GM18909 (cell line): Measurements from ENCODE around the gene AFAP1.

Experiments used
- ATAC-seq: cut with Tn5 transposase; IDR thresholded peaks from one replicate; pipeline ENCODE4 v1.9.1; 2021; ENCODE audit warnings: mild to moderate bottlenecking; ENCODE audit not compliant: unreplicated experiment, poor library complexity

AFAP1 gene

DNA sequence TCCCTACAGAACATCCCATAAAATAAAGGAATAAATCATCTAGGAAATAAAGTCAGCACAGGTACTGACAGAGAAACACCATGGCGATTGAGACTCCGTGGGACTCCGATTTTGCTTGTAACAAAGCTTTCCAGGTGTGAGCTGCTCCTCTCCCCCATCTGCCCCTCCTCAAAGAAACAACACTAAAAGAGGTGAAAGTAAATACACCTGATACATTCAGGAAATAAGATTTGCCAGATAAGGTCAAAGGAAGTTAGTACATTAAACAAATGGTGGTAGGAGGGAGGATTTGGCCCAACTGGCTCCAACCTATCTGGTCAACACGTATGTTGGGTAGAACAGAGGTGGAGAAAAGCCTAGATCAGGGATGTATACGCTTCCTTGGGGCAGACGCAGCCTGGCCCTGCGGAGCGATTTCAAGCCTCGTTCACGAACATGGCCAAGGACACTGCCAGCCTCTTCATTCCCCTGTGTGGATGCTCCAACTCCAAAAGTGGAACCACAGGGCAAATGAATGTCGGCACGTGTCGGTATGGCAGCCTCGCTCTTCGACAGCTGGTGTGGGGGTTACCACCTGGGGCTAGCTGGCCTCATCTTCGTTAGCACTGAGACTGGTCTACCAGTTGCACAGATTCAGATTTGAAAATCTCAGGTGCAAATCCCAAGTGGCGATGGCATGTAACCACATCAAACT, 162.5 kb downstream of the AFAP1 start:
- no peak for ATAC-seq

- no peak for ATAC-seq
These were observed 164.3 kb downstream of the AFAP1 start for GRCh38 chr4:7775396-7775795.

DNA sequence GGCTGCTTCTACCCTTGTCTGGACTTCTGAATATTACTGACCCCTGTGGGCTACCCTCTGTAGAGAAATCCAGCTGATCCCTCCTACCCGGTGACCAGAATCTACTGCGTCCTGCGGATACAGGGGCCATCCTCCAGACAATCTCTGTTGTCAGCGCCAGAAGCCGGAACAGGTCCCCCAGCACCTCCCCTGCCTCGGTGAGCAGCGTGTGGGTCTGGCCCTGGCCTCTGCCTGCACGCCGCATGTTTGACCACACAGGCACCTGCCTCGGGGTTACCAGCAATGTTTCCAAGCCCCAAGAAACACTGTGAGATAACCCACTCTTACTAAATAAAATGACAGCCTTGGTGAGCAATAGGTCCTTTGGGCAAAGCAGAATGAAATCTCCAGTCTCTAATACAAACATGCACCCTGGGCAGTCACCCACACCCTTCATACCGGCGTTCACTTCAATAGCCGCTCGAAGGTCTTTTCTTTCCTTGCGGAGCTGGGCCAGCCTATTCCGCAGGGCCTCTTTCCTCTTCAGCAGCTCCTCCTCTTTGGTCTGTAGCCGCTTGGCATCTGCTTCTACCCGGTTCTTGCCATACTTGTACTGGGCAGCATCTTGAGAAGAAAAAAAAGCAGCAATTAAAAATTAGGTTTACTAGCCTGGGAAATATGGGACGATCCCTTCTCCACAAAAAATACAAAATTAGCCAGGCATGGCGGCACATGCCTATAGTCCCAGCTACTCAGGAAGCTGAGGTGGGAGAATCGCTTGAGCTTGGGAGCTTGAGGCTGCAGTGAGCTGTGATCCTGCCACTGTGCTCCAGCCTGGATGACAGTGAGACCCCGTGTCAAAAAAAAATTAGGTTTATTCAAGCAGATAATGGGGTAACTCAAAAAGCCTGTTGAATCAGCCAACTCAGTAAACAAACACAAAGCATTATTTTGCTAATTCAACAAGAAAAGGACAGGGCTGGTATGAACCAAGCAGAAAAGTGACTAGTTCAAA, 165.1 kb downstream of the AFAP1 start:
- ATAC-seq = no peak

- ATAC-seq = no peak
These were observed 166.1 kb downstream of the AFAP1 start for GRCh38 chr4:7773401-7774180.

- ATAC-seq = no peak
These were observed 166.8 kb downstream of the AFAP1 start for GRCh38 chr4:7772711-7773385.

GRCh38 chr4:7771541-7772507, 167.8 kb downstream of the AFAP1 start:
- peak; percentile 94 for ATAC-seq

GRCh38 chr4:7771056-7771455, 168.6 kb downstream of the AFAP1 start:
- ATAC-seq = no peak

DNA sequence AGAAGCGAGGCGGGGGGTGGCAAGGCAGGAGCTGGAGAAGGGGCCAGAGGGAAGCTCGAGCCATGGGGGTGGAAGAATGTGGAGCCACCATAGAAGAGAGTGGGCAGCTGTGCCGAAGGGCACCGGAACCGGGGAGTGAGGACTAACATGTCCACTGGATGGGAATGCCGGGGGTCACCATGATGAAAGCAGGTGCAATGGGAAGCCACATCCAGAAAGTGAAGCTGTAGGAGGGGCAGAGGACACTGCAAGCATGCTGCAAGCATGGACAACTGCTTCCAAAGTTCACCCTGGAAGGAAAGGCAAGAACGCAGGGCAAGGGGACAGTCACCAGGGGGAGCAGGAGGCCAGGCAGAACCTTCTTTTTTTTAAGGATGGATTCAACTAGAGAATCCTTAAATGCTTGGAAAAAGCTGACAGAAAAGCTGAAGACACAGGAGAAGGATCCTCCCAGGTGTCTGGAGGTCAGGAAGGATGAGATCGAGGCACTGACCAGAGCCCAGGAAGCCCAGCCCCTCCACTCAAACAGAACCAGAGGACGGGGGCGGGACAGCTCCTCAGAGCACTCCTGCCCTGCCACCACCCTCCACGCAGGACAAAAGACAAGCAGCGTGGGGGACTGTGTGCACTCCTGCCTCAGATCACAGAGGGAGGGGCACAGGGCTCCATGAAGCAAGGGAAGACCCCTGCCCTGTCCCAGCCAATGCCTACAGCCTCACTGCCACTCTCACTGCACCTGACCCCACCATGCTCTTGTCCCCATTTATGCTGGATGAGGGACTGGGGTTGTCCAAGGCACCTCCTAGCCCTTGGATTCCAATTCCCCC, 169.2 kb downstream of the AFAP1 start:
- no peak for ATAC-seq

DNA sequence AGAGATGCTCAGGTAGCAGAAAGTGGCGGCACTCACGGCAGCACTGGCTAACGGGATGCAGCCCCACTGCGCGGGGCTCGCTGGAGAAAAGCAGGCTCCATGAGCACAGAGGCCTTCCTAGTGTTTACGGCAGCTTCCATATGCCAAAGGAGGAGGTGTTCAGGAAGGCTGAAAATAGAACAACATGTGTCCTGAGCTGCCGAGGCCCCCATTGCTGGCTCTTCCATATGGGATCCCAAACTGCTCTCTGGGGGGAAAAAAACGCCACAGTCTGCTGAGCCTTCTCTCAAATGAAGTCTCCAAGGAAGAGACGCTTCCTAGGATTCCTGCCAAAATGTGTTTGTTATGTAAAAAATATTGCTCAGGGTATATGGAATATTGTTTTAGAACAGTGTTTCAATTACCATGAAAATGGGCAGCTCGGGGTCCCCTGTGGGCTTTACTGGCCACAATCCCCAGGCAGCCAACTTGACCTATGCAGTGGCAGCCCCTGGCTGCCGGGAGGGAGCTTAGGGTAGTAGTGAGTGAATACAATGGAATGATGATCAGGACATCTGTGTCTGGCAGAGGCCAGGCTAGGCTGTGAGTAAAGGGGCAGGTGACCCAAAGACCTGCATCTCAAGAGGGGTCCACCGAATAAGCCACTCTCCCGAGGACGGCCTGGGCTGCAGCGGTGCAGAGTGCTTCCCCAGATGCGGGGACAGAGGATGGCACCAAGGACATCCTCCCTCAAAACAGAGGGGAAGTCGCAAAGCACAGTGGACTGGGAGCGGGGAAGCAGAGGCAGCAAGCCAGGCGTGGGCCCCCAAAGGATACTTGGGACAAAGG, 170.1 kb downstream of the AFAP1 start:
- ATAC-seq = no peak

GRCh38 chr4:7768736-7769135, 170.9 kb downstream of the AFAP1 start:
- no peak for ATAC-seq

DNA sequence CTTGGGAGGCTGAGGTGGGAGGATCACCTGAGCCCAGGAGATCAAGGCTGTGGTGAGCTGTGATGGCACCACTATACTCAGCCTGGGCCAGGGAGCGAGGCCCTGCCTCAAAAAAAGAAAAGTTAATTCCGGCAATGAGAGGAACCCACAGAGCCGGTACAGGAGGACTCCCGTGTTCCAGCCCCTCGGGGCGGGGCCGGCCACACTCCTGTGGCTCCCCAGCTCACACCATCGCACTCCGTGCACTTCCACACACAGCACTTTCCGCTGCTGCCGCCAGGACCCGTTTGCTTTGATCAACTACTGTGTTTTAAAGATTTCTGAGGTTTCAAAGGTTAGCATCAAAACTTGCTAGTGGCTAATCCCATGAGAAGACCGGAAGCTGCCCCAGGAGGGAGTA, 171.7 kb downstream of the AFAP1 start:
- no peak for ATAC-seq

DNA sequence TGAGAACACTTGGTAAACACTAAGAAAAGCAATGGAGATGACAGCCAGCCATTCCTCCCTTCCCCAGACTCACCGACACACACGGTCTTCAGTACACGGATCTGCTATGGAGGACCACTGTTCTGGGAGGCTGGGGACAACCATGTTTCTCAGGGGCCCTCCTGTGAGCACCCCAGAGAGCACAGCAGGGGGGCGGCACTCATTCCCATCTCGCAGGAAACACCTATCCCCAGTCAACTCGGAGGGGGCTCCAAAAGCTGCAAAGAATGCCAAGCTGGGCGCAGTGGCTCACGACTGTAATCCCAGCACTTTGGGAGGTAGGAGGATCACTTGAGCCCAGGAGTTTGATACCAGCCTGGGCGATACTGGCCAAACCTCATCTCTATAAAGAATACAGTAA, 172.1 kb downstream of the AFAP1 start:
- ATAC-seq = no peak

GRCh38 chr4:7766661-7767345, 172.9 kb downstream of the AFAP1 start:
- no peak for ATAC-seq

- no peak for ATAC-seq
These were observed 173.6 kb downstream of the AFAP1 start for GRCh38 chr4:7766086-7766485.

GRCh38 chr4:7765666-7766065, 174.0 kb downstream of the AFAP1 start:
- no peak for ATAC-seq

DNA sequence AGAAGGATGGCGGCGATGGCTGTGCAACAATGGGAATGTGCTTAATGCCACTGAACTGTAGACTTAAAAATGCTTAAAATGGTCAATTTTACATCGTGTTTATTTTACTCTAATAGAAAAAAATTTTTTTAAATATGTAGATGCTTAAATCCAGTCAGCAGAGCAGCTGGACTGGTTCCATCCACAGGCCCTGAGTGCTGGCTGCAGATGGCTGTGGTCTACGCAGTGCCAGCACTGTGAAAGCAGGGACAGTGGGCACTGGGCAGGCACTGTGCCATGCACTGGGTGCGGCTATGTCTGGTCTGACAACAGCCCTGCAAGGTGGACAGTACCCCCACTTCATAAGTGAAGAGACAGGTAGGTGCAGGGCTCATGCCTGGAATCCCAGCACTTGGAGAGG, 175.2 kb downstream of the AFAP1 start:
- no peak for ATAC-seq

GRCh38 chr4:7763788-7764187, 175.9 kb downstream of the AFAP1 start:
- no peak for ATAC-seq
